Astrocyte (in vitro differentiated cells and primary cell): ENCODE results near the gene C3orf20. TPM values are rescaled to one million over a fixed set of nuclear protein-coding genes. Genes with fewer than 3 reads are reported as not detected.

Source experiments
- DNase-seq: peaks from one replicate; pipeline ENCODE4 v3.0.0-alpha.2; 2010; ENCODE audit warnings: low read depth
- FAIRE-seq: peaks from 2 replicates; lab custom pipeline; 2011; peaks lifted over from hg19 to GRCh38; lab: Jason Lieb, UNC
- H2AFZ ChIP-seq: 2 replicates; pipeline ENCODE4 v1.6.0; 2012; ENCODE audit warnings: low read depth, low read length, inconsistent platforms
- H3K27ac ChIP-seq: 2 replicates; pipeline ENCODE4 v1.5.1; 2011; ENCODE audit warnings: low read depth, low read length, inconsistent platforms
- H3K27me3 ChIP-seq: 2 replicates; pipeline ENCODE4 v1.6.0; 2011; ENCODE audit warnings: low read length, inconsistent platforms; ENCODE audit not compliant: insufficient read depth
- H3K36me3 ChIP-seq: 2 replicates; pipeline ENCODE4 v1.5.1; 2011; ENCODE audit warnings: low read length, inconsistent platforms; ENCODE audit not compliant: insufficient read depth
- H3K4me1 ChIP-seq: 2 replicates; pipeline ENCODE4 v1.5.1; 2011; ENCODE audit warnings: low read length, inconsistent platforms; ENCODE audit not compliant: insufficient read depth
- H3K4me2 ChIP-seq: 2 replicates; pipeline ENCODE4 v1.6.0; 2012; ENCODE audit warnings: low read length, inconsistent platforms
- H3K4me3 ChIP-seq: 2 replicates; pipeline ENCODE4 v1.5.1; 2011; ENCODE audit warnings: low read depth, mild to moderate bottlenecking, low read length, inconsistent platforms; ENCODE audit not compliant: insufficient read depth
- H3K79me2 ChIP-seq: 2 replicates; pipeline ENCODE4 v1.6.0; 2012; ENCODE audit warnings: mild to moderate bottlenecking, low read length, inconsistent platforms; ENCODE audit not compliant: insufficient read depth
- H3K9ac ChIP-seq: 2 replicates; pipeline ENCODE4 v1.6.0; 2012; ENCODE audit warnings: mild to moderate bottlenecking, low read length, inconsistent platforms
- H3K9me3 ChIP-seq: 2 replicates; pipeline ENCODE4 v1.5.1; 2012; ENCODE audit warnings: low read depth, mild to moderate bottlenecking, low read length, inconsistent platforms; ENCODE audit not compliant: insufficient read depth
- H4K20me1 ChIP-seq: 2 replicates; pipeline ENCODE4 v1.6.0; 2012; ENCODE audit warnings: low read length, inconsistent platforms; ENCODE audit not compliant: insufficient read depth
- H3K27ac Mint-ChIP-seq: one replicate; pipeline ENCODE4 v1.8.0; 2021; ENCODE audit warnings: mild to moderate bottlenecking, mixed read lengths; ENCODE audit not compliant: unreplicated experiment
- H3K27me3 Mint-ChIP-seq: one replicate; pipeline ENCODE4 v1.8.0; 2021; ENCODE audit warnings: low read depth, mixed read lengths; ENCODE audit not compliant: unreplicated experiment
- H3K36me3 Mint-ChIP-seq: one replicate; pipeline ENCODE4 v1.8.0; 2021; ENCODE audit warnings: low read depth, mixed read lengths; ENCODE audit not compliant: unreplicated experiment
- H3K4me1 Mint-ChIP-seq: one replicate; pipeline ENCODE4 v1.8.0; 2021; ENCODE audit warnings: low read depth, mixed read lengths; ENCODE audit not compliant: unreplicated experiment
- H3K4me3 Mint-ChIP-seq: one replicate; pipeline ENCODE4 v1.8.0; 2021; ENCODE audit warnings: mild to moderate bottlenecking, moderate library complexity, mixed read lengths; ENCODE audit not compliant: unreplicated experiment
- H3K9me3 Mint-ChIP-seq: one replicate; pipeline ENCODE4 v1.8.0; 2021; ENCODE audit warnings: mild to moderate bottlenecking, mixed read lengths; ENCODE audit not compliant: unreplicated experiment
- EZH2 ChIP-seq: IDR thresholded peaks from 2 replicates; pipeline ENCODE4 v1.6.1; 2012; ENCODE audit warnings: mild to moderate bottlenecking, low read length, inconsistent platforms; ENCODE audit not compliant: insufficient read depth
- total RNA-seq: library from RNA; stranded (reverse); gene quantifications from 2 replicates; pipeline ENCODE4 v1.2.1, GENCODE V29; 2021
- TF ChIP-seq, protein P1 (sequence below): IDR thresholded peaks from 2 replicates; pipeline ENCODE4 v1.5.1; 2011; ENCODE audit warnings: low read depth, mild to moderate bottlenecking, inconsistent platforms, low read length, moderate library complexity; ENCODE audit not compliant: insufficient read depth

The C3orf20 gene
- total RNA-seq, 1 donor from 2014 or later, result 0.16 TPM

- Mint-ChIP-seq H3K4me3 (no peak overlapping the region), H3K4me1 (no peaks in the 10 kb centered on the region), H3K36me3 (no peaks in the 10 kb centered on the region), H3K27me3 (peaks cover 29% of the 10 kb centered on the region), H3K9me3 (no peaks in the 10 kb centered on the region), H3K27ac (no peak overlapping the region)
- no peak overlapping the region for H3K4me2 ChIP-seq
- FAIRE-seq (no peak), DNase-seq (no peak)
- no peaks in the 10 kb centered on the region for H3K79me2 ChIP-seq
- H3K9ac ChIP-seq, result no peak overlapping the region
- no peaks in the 10 kb centered on the region for H4K20me1 ChIP-seq
- H3K4me3 ChIP-seq, result no peak overlapping the region
- no peaks in the 10 kb centered on the region for H3K9me3 ChIP-seq
- H3K4me1 ChIP-seq, result no peaks in the 10 kb centered on the region
- no peak overlapping the region for H3K27ac ChIP-seq
- no peaks in the 10 kb centered on the region for H3K27me3 ChIP-seq
- no peaks in the 10 kb centered on the region for H3K36me3 ChIP-seq
- TF ChIP-seq EZH2, result no peak
- TF ChIP-seq, protein P1, sequence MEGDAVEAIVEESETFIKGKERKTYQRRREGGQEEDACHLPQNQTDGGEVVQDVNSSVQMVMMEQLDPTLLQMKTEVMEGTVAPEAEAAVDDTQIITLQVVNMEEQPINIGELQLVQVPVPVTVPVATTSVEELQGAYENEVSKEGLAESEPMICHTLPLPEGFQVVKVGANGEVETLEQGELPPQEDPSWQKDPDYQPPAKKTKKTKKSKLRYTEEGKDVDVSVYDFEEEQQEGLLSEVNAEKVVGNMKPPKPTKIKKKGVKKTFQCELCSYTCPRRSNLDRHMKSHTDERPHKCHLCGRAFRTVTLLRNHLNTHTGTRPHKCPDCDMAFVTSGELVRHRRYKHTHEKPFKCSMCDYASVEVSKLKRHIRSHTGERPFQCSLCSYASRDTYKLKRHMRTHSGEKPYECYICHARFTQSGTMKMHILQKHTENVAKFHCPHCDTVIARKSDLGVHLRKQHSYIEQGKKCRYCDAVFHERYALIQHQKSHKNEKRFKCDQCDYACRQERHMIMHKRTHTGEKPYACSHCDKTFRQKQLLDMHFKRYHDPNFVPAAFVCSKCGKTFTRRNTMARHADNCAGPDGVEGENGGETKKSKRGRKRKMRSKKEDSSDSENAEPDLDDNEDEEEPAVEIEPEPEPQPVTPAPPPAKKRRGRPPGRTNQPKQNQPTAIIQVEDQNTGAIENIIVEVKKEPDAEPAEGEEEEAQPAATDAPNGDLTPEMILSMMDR, result no peak
- H2AFZ ChIP-seq, result no peak overlapping the region
Measured at GRCh38 chr3:14772533-14773138, 97.7 kb downstream of the C3orf20 start.

GRCh38 chr3:14773281-14773680, 98.3 kb downstream of the C3orf20 start:
- Histone ChIP-seq H3K79me2 (no peaks in the 10 kb centered on the region), H3K4me3 (no peak overlapping the region), H3K9ac (no peak overlapping the region), H3K27me3 (no peaks in the 10 kb centered on the region), H3K4me1 (no peaks in the 10 kb centered on the region), H3K36me3 (no peaks in the 10 kb centered on the region), H3K9me3 (no peaks in the 10 kb centered on the region), H2AFZ (no peak overlapping the region), H3K4me2 (no peak overlapping the region), H4K20me1 (no peaks in the 10 kb centered on the region), H3K27ac (no peak overlapping the region)
- Mint-ChIP-seq H3K36me3 (no peaks in the 10 kb centered on the region), H3K4me3 (no peak overlapping the region), H3K27ac (no peak overlapping the region), H3K9me3 (no peaks in the 10 kb centered on the region), H3K27me3 (peaks cover 27% of the 10 kb centered on the region), H3K4me1 (no peaks in the 10 kb centered on the region)
- TF ChIP-seq, protein P1, result no peak
- no peak for TF ChIP-seq EZH2
- FAIRE-seq, result no peak
- DNase-seq, result no peak

DNA sequence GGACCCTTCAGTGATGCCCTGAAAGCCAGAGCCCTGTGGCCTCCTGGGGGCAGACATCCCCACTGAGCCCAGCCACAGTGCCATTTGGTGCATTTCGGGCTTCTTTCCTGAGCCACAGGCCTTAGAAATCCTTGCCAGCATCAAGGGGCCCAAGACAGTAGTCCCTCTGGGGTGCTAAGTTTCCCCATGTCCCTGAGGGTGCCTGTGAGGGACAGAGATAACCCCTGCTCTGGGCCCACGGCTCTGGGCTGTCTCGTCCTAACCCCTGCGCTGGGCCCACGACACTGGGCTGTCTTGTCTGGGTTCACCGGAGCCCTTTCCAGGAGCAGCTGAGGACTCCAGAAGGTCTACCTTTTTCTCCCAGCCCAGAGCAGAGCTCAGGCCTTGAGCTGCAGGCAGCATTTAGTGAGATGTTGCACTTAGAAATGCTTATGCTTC, 98.8 kb downstream of the C3orf20 start:
- H2AFZ ChIP-seq, result no peak overlapping the region
- H3K9me3 ChIP-seq, result no peaks in the 10 kb centered on the region
- H3K4me2 ChIP-seq, result no peak overlapping the region
- Mint-ChIP-seq H3K4me3 (no peak overlapping the region), H3K36me3 (no peaks in the 10 kb centered on the region), H3K4me1 (no peaks in the 10 kb centered on the region), H3K27me3 (peaks cover 23% of the 10 kb centered on the region), H3K9me3 (no peaks in the 10 kb centered on the region), H3K27ac (no peak overlapping the region)
- TF ChIP-seq, protein P1, result no peak
- TF ChIP-seq EZH2, result no peak
- no peaks in the 10 kb centered on the region for H3K36me3 ChIP-seq
- DNase-seq (no peak), FAIRE-seq (no peak)
- no peak overlapping the region for H3K4me3 ChIP-seq
- no peaks in the 10 kb centered on the region for H3K27me3 ChIP-seq
- no peaks in the 10 kb centered on the region for H3K4me1 ChIP-seq
- H3K9ac ChIP-seq, result no peak overlapping the region
- no peaks in the 10 kb centered on the region for H3K79me2 ChIP-seq
- no peak overlapping the region for H3K27ac ChIP-seq
- H4K20me1 ChIP-seq, result no peaks in the 10 kb centered on the region
